Naive thymus-derived CD4-positive, alpha-beta T cell (primary cell): ENCODE data around the gene NDOR1. TPM values are rescaled to one million over a fixed set of nuclear protein-coding genes. Genes with fewer than 3 reads are reported as not detected.

Experiments used
- ATAC-seq: fragments of 150-1000 bp; cut with Tn5 transposase; 2 replicates; pipeline ENCODE4 v1.10.0; 2021; ENCODE audit warnings: mild to moderate bottlenecking, moderate library complexity
- CTCF ChIA-PET: fragments of 350-600 bp; sonication (Branson Sonifier 250); formaldehyde crosslinking; loops from one replicate; lab custom pipeline; 2021; ENCODE audit warnings: antibody characterized with exemption; lab: Charles Lee
- POLR2A ChIA-PET: fragments of 350-600 bp; sonication (Branson Sonifier 250); formaldehyde crosslinking; loops from one replicate; lab custom pipeline; 2021; ENCODE audit warnings: antibody characterized with exemption, inconsistent platforms; lab: Charles Lee
- DNase-seq, 9 donors: peaks; one replicate each; pipeline versions ENCODE4 v3.0.0 to v3.0.0-alpha.2; 2020 to 2022; ENCODE audit warnings: mixed read lengths in 1 of 9
- H3K27ac ChIP-seq: one replicate; pipeline ENCODE4 v1.7.0; 2013; ENCODE audit warnings: mild to moderate bottlenecking, low read depth, low read length, moderate library complexity
- H3K27me3 ChIP-seq, 2 donors: one replicate each; pipeline ENCODE4 v1.7.0; 2013; ENCODE audit warnings: low read length in 2 of 2, mild to moderate bottlenecking in 2 of 2, moderate library complexity in 2 of 2; ENCODE audit not compliant: control insufficient read depth in 2 of 2, insufficient read depth in 2 of 2
- H3K36me3 ChIP-seq, 3 experiments: 1 replicate in 2 of 3; 2 replicates in 1 of 3; pipeline ENCODE4 v1.7.0; 2013; ENCODE audit warnings: low read length in 3 of 3, mild to moderate bottlenecking in 3 of 3, moderate library complexity in 1 of 3; ENCODE audit not compliant: insufficient read depth in 3 of 3, control insufficient read depth in 2 of 3
- H3K4me1 ChIP-seq, 2 donors: one replicate each; pipeline ENCODE4 v1.7.0; 2013; ENCODE audit warnings: low read length in 2 of 2, mild to moderate bottlenecking in 2 of 2, moderate library complexity in 1 of 2; ENCODE audit not compliant: control insufficient read depth in 2 of 2, insufficient read depth in 2 of 2
- H3K4me3 ChIP-seq: 2 replicates; pipeline ENCODE4 v1.7.0; 2013; ENCODE audit warnings: mild to moderate bottlenecking, low read length
- H3K9me3 ChIP-seq, 3 experiments: 1 replicate in 2 of 3; 2 replicates in 1 of 3; pipeline ENCODE4 v1.7.0; 2013; ENCODE audit warnings: low read length in 3 of 3; ENCODE audit not compliant: control insufficient read depth in 2 of 3
- H3K27ac Mint-ChIP-seq, 9 donors: one replicate each; pipeline ENCODE4 v1.8.0; 2020 to 2022; ENCODE audit warnings: mixed read lengths in 9 of 9, mild to moderate bottlenecking in 8 of 9, moderate library complexity in 5 of 9, inconsistent platforms in 2 of 9
- H3K27me3 Mint-ChIP-seq, 5 donors: one replicate each; pipeline ENCODE4 v1.8.0; 2021 to 2022; ENCODE audit warnings: mixed read lengths in 5 of 5, mild to moderate bottlenecking in 1 of 5
- H3K36me3 Mint-ChIP-seq, 5 donors: one replicate each; pipeline ENCODE4 v1.8.0; 2020 to 2022; ENCODE audit warnings: mixed read lengths in 5 of 5, mild to moderate bottlenecking in 3 of 5, inconsistent platforms in 1 of 5
- H3K4me1 Mint-ChIP-seq, 7 donors: one replicate each; pipeline ENCODE4 v1.8.0; 2020 to 2022; ENCODE audit warnings: mixed read lengths in 7 of 7, mild to moderate bottlenecking in 3 of 7, inconsistent platforms in 1 of 7
- H3K4me3 Mint-ChIP-seq, 10 donors: one replicate each; pipeline ENCODE4 v1.8.0; 2020 to 2022; ENCODE audit warnings: mild to moderate bottlenecking in 10 of 10, mixed read lengths in 10 of 10, moderate library complexity in 6 of 10, inconsistent platforms in 2 of 10
- H3K9me3 Mint-ChIP-seq, 11 donors: one replicate each; pipeline ENCODE4 v1.8.0; 2020 to 2022; ENCODE audit warnings: mixed read lengths in 11 of 11, mild to moderate bottlenecking in 4 of 11, inconsistent platforms in 1 of 11, moderate library complexity in 1 of 11
- intact Hi-C, 2 donors: fragments of 100-400 bp; cut with micrococcal nuclease; formaldehyde crosslinking; loops; one replicate each; pipeline ENCODE4 v1.15.1; 2023
- polyA plus RNA-seq, 2 donors: library from polyadenylated mRNA; unstranded; fragments of 300-500 nt; fragmentation: Illumina TruSeq; gene quantifications; one replicate each; pipeline ENCODE4 v1.2.3, GENCODE V29; 2021
- total RNA-seq, 6 experiments: library from RNA in 5 of 6; stranded (reverse) in 5 of 6; gene quantifications; 1 replicate in 5 of 6; 2 replicates in 1 of 6; pipeline ENCODE4 v1.2.3 and lab custom pipeline; 2021 to 2026

Gene NDOR1
- total and polyA plus RNA-seq, 7 experiments from 2014 or later, result 4.5 to 42.0 (median 33.0) TPM

GRCh38 chr9:137172901-137173795 is 32.4 kb upstream of the NDOR1 start:
- Histone ChIP-seq H3K4me3 (no peak overlapping the region), H3K27me3 (peaks cover 5 to 6% of the 10 kb centered on the region in 2 donors), H3K9me3 (no peaks in the 10 kb centered on the region), H3K27ac (no peak overlapping the region), H3K36me3 (peaks cover 0 to 7% (median 0%) of the 10 kb centered on the region in 3 experiments), H3K4me1 (no peaks in the 10 kb centered on the region)
- no peaks in the 10 kb centered on the region for H3K9me3 Mint-ChIP-seq
- DNase-seq (no peak), ATAC-seq (no peak)
- intact Hi-C loops, result no loop called here
- H3K4me1 Mint-ChIP-seq, result peaks cover 0 to 16% (median 5%) of the 10 kb centered on the region in 7 donors
- peaks cover 0 to 34% (median 11%) of the 10 kb centered on the region in 5 donors for H3K27me3 Mint-ChIP-seq
- CTCF ChIA-PET, result interaction anchor here (0.9 kb wide), 1 partner anchor 64 kb away, joined by 3 read pairs; no protein-coding TSS in a partner anchor
- POLR2A ChIA-PET, result interaction anchor here (1.3 kb wide), 1 partner anchor 32 kb away, joined by 3 read pairs; the partner anchor contains the start of genes NDOR1 and TMEM203
- no peak overlapping the region for H3K4me3 Mint-ChIP-seq
- peak overlapping the region in 1 of 9 donors; percentile 23 for H3K27ac Mint-ChIP-seq
- peaks cover 0 to 7% (median 0%) of the 10 kb centered on the region in 5 donors for H3K36me3 Mint-ChIP-seq

GRCh38 chr9:137173796-137174664 is 31.5 kb upstream of the NDOR1 start:
- no peaks in the 10 kb centered on the region for H3K4me1 ChIP-seq
- Mint-ChIP-seq H3K9me3 (no peaks in the 10 kb centered on the region), H3K4me1 (peaks cover 0 to 16% (median 5%) of the 10 kb centered on the region in 7 donors), H3K27me3 (peaks cover 0 to 31% (median 11%) of the 10 kb centered on the region in 5 donors), H3K36me3 (peaks cover 0 to 7% (median 0%) of the 10 kb centered on the region in 5 donors), H3K27ac (no peak overlapping the region), H3K4me3 (peak overlapping the region in 2 of 10 donors; percentile 23 to 31)
- H3K27me3 ChIP-seq, result peaks cover 4 to 6% of the 10 kb centered on the region in 2 donors
- ChIA-PET POLR2A (interaction anchor here (0.9 to 1.3 kb wide), 2 partner anchors 14 to 31 kb away, joined by 3 to 7 read pairs; partner anchors contain the start of genes ANAPC2, NDOR1, SSNA1 and TMEM203), CTCF (no interaction called here)
- no peak overlapping the region for H3K27ac ChIP-seq
- H3K4me3 ChIP-seq, result no peak overlapping the region
- H3K9me3 ChIP-seq, result no peaks in the 10 kb centered on the region
- no peak for DNase-seq
- ATAC-seq, result no peak
- intact Hi-C loops, result loop anchor here in 1 of 2 donors (2.0 kb wide), 1 partner anchor 55 kb away; no protein-coding TSS in a partner anchor
- peaks cover 0 to 15% (median 0%) of the 10 kb centered on the region in 3 experiments for H3K36me3 ChIP-seq

- DNase-seq (no peak), ATAC-seq (no peak)
- H3K36me3 Mint-ChIP-seq, result peaks cover 0 to 7% (median 0%) of the 10 kb centered on the region in 5 donors
- H3K27me3 Mint-ChIP-seq, result peaks cover 0 to 29% (median 11%) of the 10 kb centered on the region in 5 donors
- POLR2A ChIA-PET, result interaction anchor here (0.6 to 1.3 kb wide), 4 partner anchors 13 to 492 kb away, joined by 3 to 7 read pairs (median 4); partner anchors contain the start of genes ANAPC2, NDOR1, SSNA1 and TMEM203
- H3K27ac ChIP-seq, result no peak overlapping the region
- H3K4me3 ChIP-seq, result no peak overlapping the region
- peak overlapping the region in 3 of 10 donors; percentile 26 to 41 (median 31) for H3K4me3 Mint-ChIP-seq
- no peaks in the 10 kb centered on the region for H3K9me3 Mint-ChIP-seq
- no peaks in the 10 kb centered on the region for H3K4me1 ChIP-seq
- no peak overlapping the region for H3K27ac Mint-ChIP-seq
- peaks cover 0 to 6% of the 10 kb centered on the region in 2 donors for H3K27me3 ChIP-seq
- CTCF ChIA-PET, result interaction anchor here (1.0 kb wide), 1 partner anchor 400 kb away, joined by 3 read pairs; no protein-coding TSS in a partner anchor
- intact Hi-C loops, result loop anchor here in 1 of 2 donors (2.0 kb wide), 1 partner anchor 56 kb away; no protein-coding TSS in a partner anchor
- H3K36me3 ChIP-seq, result peaks cover 0 to 23% (median 4%) of the 10 kb centered on the region in 3 experiments
- H3K4me1 Mint-ChIP-seq, result peaks cover 0 to 16% (median 5%) of the 10 kb centered on the region in 7 donors
- no peaks in the 10 kb centered on the region for H3K9me3 ChIP-seq
Observed at GRCh38 chr9:137174722-137175293, 30.7 kb upstream of the NDOR1 start.

GRCh38 chr9:137175345-137175961 is 30.0 kb upstream of the NDOR1 start:
- Histone ChIP-seq H3K27ac (no peak overlapping the region), H3K4me3 (no peak overlapping the region), H3K9me3 (no peaks in the 10 kb centered on the region), H3K27me3 (peaks cover 0 to 5% of the 10 kb centered on the region in 2 donors), H3K36me3 (peaks cover 0 to 30% (median 4%) of the 10 kb centered on the region in 3 experiments), H3K4me1 (no peaks in the 10 kb centered on the region)
- CTCF ChIA-PET, result interaction anchor here (0.9 to 2.0 kb wide), 3 partner anchors 43 to 401 kb away, joined by 3 to 9 read pairs (median 3); partner anchors contain the start of gene RNF224
- no peak for DNase-seq
- Mint-ChIP-seq H3K4me3 (peak overlapping the region in 2 of 10 donors; percentile 26 to 41), H3K4me1 (peaks cover 0 to 16% (median 5%) of the 10 kb centered on the region in 7 donors), H3K27me3 (peaks cover 0 to 23% (median 6%) of the 10 kb centered on the region in 5 donors), H3K36me3 (peaks cover 0 to 7% (median 0%) of the 10 kb centered on the region in 5 donors), H3K27ac (no peak overlapping the region), H3K9me3 (no peaks in the 10 kb centered on the region)
- POLR2A ChIA-PET, result interaction anchor here (0.6 to 1.1 kb wide), 2 partner anchors 52 to 492 kb away, joined by 3 to 4 read pairs; no protein-coding TSS in a partner anchor
- intact Hi-C loops, result loop anchor here in 1 of 2 donors (2.0 kb wide), 1 partner anchor 57 kb away; no protein-coding TSS in a partner anchor
- ATAC-seq, result no peak

- ChIA-PET POLR2A (interaction anchor here (0.8 to 1.4 kb wide), 5 partner anchors 8 to 80 kb away, joined by 3 to 5 read pairs (median 4); partner anchors contain the start of genes RNF224 and TUBB4B), CTCF (interaction anchor here (1.0 to 2.0 kb wide), 2 partner anchors 51 to 170 kb away, joined by 5 to 9 read pairs; partner anchors contain the start of gene RNF224)
Observed at GRCh38 chr9:137176302-137177182, 29.0 kb upstream of the NDOR1 start.

More at GRCh38 chr9:137176302-137177182, 29.0 kb upstream of the NDOR1 start:
- H3K36me3 ChIP-seq, result peaks cover 0 to 41% (median 4%) of the 10 kb centered on the region in 3 experiments
- ATAC-seq, result peak; percentile 63
- no peak overlapping the region for H3K4me3 ChIP-seq
- H3K36me3 Mint-ChIP-seq, result peaks cover 0 to 7% (median 0%) of the 10 kb centered on the region in 5 donors
- H3K4me1 Mint-ChIP-seq, result peaks cover 0 to 16% (median 5%) of the 10 kb centered on the region in 7 donors
- H3K27ac ChIP-seq, result no peak overlapping the region
- DNase-seq, result peak in 1 of 9 donors; percentile 40
- intact Hi-C loops, result loop anchor here in 1 of 2 donors (1.0 kb wide), 1 partner anchor 51 kb away; the partner anchor contains the start of gene RNF224
- H3K27me3 ChIP-seq, result no peaks in the 10 kb centered on the region
- peaks cover 0 to 15% (median under 1%) of the 10 kb centered on the region in 5 donors for H3K27me3 Mint-ChIP-seq
- H3K4me3 Mint-ChIP-seq, result no peak overlapping the region
- no peaks in the 10 kb centered on the region for H3K9me3 Mint-ChIP-seq
- no peaks in the 10 kb centered on the region for H3K9me3 ChIP-seq
- no peaks in the 10 kb centered on the region for H3K4me1 ChIP-seq
- H3K27ac Mint-ChIP-seq, result peak overlapping the region in 2 of 9 donors; percentile 33 to 65
